Activated T-cell treated with anti-CD3 and anti-CD28 coated beads for 1 hour (primary cell): ENCODE results near the gene MPIG6B.

Experiments used
- DNase-seq: peaks from one replicate; pipeline ENCODE4 v3.0.0-alpha.2; 2020; ENCODE audit warnings: low read depth

MPIG6B gene

DNA sequence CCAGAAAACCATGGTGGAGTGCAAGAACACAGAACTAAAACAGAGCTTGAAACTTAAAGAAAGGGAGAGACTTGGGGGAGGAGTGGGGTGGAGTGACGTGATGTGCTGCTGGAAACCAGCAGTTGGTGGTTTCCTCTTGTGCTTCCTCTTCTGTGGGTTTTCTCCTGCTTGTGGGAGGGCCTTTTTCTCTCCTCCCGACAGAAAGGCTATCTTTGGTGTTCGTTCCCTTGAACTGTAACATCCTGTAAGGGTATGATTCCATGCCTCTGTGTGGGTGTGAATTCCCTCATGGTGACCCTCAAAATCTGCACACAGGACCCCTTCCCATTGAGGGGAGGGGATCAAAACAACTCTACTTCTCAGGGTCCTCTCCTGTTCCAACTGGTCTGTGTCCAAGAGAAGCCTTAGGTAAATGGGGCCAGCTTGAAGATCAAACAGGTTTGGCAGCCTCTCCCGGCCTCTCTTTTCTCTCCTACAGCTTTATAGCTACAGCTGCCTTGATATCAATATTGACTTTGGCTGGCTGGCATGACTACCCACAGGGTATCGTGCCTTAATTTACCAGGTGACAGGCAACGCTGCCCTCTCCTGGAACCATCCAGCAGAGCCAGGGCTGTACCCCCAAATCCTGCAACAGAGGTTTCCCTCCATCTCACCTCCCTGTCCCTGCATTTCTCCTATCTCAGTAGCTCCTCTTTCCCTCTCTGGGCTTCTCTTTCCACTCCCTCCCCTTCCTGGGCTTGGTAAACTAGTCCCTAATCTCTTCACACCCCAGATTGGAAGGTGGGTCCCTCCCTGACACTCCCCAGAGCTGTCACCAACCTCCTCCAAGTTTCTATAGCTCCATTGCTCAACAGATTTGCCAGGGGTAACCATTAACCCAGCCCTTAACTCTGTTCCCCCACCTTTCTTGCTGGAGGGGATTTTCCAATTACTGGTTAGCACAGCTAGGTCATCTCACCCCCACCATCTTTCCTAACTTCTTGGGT lies 15.1 kb downstream of the MPIG6B start:
- DNase-seq: peak; percentile 41

DNA sequence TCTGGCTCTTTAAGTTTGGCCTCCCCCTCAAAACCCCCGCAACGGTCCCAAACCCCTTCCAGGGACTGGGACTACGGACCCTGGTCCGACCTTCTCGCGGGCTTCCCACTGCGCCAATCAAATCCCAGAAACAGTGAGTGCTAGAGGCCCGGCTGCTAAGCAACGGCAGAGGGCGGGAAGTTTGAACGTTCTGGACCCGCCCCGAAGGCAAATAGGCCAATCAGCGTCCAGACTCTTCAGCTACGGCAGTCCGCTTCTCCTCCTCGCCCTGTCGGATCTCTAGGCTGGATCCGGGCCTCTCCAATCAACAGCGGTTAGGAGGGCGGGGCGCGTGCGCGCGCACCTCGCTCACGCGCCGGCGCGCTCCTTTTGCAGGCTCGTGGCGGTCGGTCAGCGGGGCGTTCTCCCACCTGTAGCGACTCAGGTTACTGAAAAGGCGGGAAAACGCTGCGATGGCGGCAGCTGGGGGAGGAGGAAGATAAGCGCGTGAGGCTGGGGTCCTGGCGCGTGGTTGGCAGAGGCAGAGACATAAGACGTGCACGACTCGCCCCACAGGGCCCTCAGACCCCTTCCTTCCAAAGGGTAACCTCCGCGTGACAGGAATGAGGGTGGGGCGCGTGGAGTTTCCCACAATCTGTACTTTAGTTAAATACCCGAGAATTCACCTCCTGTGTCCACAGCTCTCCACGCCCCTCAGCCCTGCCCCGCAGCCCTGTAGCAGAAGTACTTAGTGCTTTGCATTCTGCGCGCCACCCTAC lies 16.6 kb downstream of the MPIG6B start, which contains the start of gene MSH5:
TSS of gene MSH5 (plus strand) at position 367 of the 758 bp plus-strand sequence. CDS start 462 bp downstream, outside the sequence.
- DNase-seq: peak; percentile 89

DNA sequence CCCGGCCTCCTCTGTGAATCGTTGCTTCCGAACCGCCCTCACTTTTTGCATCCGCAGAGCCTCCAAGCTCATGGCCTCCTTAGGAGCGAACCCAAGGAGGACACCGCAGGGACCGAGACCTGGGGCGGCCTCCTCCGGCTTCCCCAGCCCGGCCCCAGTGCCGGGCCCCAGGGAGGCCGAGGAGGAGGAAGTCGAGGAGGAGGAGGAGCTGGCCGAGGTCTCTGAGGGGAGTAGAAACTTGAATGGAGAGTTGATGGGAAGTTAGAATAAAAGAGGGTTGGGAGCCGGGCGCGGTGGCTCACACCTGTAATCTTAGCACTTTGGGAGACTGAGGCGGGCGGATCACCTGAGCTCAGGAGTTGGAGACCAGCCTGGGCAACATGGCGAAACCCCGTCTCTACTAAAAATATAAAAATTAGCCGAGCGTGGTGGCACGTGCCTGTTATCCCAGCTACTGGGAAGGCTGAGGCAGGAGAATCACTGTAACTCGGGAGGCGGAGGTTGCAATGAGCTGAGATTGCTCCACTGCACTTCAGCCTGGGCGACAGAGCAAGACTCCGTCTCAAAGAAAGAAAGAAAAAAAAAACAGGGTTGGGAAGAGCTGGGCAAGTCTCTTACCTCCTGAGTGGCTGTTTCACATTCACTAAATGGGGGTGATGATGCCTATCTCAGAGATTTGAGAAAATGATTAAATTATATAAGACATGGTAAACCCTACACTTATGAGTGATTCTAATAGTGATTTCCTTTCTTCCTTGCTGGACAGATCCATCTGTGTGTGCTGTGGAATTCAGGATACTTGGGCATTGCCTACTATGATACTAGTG lies 17.4 kb downstream of the MPIG6B start:
- no peak for DNase-seq

DNA sequence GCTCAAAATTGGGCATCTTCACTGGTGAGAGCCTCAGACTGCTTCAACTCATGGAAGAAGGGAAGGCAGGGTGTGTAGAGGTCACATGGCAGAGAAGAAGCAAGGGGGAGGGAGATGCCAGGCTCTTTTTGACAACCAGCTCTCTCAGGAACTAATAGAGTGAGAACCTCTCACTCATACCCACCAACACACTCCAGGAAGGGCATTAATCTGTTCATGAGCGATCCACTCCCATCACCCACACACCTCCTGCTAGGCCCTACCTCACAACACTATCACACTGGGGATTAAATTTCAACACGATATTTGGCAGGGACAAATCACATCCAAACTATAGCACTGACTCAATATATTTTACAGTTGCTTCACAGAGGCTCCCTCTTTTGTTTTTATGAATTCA lies 18.6 kb downstream of the MPIG6B start:
- no peak for DNase-seq

DNA sequence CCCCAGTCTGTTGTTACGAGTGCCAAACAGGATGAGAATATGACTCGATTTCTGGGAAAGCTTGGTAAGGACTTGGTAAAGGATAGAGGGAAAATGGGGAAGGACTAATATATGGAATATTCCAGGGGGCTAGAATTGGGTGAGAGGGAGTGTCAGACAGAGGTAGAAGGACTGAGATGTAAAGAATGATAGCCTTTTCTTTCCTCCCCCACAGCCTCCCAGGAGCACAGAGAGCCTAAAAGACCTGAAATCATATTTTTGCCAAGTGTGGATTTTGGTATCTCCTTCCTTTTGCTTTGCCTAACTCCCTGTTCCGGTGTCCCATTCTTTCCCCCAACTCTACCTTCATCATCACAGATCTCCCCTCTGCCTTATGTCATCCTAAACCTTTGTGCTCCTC lies 19.7 kb downstream of the MPIG6B start:
- DNase-seq: no peak

DNA sequence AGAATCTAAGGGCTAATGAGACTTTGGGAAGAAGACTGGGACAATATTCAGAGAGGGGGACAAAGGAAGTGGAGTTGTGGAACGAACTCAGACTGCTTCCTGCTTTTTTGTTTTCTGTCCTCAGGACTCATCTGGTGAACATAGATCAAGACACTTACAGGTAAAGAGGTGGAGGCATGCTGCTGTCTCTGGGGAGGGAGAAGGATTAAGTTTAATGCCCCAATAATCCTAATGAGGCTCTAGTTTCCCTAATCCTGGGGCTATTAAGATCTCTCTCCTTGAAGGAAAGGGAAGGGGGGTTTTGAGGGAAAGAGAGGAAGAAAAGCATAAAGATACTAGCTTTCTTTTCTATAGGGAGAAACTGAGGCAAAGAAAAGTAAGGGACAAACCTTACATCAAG lies 21.2 kb downstream of the MPIG6B start:
- no peak for DNase-seq

DNA sequence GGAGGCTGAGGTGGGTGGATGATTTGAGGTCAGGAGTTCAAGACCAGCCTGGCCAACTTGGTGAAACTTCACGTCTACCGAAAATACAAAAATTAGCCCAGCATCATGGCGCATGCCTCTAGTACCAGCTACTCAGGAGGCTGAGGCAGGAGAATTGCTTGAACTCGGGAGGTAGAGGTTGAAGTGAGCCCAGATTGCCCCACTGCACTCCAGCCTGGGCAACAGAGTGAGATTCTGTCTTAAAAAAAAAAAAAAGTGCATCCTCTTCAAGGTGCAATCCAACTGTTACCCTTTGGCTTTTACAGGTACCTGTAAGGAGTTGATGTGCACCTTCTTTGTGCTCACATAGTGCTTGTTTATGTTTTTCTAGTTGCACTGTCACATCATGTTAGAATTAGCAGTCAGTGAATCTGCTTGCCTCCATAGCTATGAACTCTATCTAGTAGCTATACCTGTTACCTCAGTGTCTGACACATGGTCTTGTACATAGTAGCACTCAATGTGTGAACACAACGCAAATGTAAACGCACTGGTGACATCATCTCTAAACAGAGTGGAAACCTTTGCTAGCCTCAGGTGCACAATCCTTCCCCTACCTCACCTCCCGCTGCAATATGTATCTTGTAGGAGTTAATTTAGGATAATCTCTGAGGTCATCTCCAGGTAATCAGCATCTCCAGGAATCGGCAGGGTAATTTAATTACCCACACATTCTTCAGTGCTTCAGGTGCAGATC lies 26.3 kb downstream of the MPIG6B start:
- DNase-seq: no peak

DNA sequence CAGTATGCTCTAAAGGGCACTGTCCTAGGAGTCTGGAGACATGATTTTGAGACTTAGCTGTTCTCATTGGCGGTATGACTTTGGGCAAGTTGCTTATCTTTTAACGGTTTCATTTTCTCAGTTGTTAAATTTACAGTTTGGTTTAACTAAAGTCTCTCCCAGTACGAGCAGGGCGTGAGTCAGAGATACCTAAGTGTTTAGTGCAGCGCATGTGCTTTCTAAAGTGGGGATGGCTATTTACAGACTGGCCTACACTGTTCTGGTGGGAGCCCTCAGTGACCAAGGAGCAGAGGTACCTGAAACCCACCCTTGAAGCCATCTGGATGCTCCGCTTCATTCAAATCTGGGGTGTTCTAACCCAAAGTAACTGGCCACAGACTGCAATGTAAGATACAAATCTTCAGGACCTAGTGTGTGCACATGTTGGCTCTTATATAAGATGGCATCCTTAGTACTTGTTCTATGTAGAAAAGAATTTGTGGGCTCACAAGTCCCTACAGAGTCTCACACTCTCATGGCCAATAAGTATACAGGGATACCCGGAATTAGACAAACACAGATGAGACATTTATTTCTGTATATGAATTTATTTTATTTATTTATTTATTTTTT lies 27.3 kb downstream of the MPIG6B start:
- DNase-seq: no peak

DNA sequence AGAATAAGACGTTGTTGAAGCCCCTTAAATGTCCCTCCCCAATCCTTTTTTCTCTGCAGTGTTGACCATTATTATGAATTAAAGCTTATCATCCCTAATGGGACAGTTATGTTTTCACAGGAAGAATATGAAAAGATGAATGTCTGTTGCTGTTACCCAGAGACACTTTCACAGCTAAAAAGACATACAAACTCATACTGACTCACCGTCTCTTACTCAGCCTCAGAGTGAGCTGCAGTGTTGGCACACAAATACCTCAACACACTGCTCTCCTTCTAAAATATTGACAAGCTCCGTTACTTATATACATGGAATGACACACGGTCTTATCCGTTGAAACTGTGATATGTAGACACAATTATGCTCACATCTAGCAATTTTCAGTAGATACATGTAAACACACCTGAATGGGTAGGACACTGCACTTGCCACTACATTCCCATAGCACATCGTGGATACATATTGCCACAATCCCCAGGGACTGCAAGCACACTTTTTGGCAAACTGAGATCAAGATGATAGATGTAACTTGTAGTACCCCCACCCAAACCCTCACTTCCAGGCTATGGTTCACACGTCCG lies 29.7 kb downstream of the MPIG6B start:
- no peak for DNase-seq

DNA sequence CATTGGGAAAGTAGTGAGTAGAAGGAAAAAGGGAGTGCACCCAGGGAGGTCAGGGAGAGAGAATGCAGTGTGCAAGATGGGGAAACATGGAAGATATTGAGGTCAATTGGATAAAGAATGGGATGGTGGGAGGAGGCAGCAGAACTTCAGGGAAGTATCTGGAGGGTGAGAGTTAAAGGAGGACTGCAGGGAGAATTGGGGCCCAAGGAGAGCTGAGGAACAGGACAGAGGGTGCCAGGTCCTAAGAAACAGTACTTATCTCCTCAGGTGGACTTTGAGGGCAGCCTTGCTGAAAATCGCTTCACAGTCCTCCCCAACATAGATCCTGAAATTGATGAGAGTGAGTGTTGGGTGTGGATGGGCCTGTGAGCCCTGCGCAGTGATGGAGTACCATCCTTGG lies 35.1 kb downstream of the MPIG6B start:
- DNase-seq: no peak

DNA sequence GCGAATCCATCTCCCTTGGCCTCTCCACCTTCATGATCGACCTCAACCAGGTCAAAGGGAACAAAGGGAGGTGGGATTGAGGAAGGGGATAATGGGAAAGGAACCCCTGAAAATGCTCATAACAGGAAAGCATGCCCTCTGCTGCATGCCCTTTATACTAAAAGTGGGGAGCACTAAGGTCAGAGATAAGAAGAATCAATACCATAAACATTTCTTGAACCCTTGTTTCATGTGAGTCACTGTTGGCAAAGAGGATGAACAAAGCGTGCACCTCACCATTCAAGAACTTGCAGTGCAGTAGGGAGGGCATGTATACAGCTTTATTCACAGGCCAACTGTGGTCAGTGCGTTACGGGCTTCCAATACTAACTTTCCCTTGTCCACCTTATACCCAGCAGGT lies 37.6 kb downstream of the MPIG6B start:
- no peak for DNase-seq

DNA sequence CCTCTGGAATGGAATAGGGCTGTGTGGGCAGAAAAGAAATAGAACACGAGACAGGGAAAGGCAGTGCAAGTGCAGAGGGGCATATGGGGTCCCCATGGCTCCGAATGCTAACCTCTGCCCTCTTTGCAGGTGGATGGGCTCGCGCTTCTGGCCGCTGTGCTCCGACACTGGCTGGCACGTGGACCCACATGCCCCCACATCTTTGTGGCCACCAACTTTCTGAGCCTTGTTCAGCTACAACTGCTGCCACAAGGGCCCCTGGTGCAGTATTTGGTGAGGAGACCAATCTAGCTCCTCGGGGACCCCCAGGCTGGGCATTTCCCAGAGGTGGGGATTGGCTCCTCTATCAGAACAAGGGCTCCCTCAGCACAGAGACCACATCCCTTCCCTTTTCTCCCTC lies 38.2 kb downstream of the MPIG6B start:
- no peak for DNase-seq

DNA sequence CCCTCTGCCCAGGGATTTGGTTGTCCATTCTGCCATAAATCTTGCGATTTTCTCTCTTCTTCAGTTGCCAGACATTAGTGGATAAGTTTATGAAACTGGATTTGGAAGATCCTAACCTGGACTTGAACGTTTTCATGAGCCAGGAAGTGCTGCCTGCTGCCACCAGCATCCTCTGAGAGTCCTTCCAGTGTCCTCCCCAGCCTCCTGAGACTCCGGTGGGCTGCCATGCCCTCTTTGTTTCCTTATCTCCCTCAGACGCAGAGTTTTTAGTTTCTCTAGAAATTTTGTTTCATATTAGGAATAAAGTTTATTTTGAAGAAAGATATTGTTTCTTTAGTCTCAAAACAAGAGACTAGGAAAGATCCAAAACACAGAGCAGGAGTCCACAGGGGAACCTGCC lies 39.2 kb downstream of the MPIG6B start, which contains the start of gene SAPCD1:
TSS of gene SAPCD1 (plus strand) at position 301 of the 400 bp plus-strand sequence. CDS start 399 bp downstream, outside the sequence.
- DNase-seq: no peak

DNA sequence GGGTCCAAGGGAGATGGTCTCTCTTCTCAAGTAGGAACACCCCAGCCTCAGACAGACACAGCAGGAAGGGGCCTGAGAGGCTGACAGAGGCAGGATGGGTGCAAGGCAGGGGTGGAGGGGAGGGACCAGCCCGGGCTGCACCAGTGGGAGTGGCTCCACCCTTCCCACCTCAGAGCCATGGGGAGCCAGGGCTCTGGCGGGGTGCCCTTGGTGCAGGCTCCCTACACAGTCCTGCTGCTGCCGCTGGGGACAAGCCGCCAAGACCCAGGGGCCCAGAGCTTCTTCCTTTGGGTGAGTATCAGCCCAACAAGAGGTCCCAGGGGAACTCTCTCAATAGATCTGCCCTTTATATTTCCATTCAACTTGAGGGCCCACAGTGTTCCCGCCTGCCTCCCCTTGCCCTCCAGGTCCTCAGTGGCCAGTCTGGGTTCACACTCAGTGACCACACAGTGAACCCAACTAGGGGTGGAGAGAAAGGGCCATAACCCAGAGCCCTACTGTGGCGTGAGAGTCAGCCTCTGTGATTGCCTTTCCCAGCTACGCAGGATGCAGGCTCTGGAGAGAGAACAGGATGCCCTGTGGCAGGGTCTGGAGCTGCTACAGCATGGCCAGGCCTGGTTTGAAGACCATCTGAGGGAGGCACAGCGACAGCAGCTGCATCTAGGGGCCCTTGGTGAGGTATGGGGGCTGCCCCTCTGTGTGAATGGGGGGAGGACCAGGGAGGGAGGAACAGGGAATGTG lies 39.9 kb downstream of the MPIG6B start:
- DNase-seq: no peak

DNA sequence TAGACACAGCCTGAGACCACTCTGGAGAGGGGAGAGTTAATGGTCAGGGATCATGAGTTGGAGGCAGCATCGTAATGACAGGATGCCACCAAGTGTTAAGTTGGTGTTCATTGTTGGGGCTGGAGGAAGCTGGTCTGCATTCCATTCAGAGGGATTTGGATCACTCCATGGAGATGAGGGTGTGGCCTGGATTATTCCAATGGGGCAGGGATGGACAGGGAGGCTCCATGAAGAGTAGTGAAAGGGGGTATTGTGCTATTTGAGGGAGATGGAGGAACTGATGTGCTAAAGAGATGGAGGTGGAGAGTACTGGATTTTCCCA lies 40.4 kb downstream of the MPIG6B start:
- no peak for DNase-seq

DNA sequence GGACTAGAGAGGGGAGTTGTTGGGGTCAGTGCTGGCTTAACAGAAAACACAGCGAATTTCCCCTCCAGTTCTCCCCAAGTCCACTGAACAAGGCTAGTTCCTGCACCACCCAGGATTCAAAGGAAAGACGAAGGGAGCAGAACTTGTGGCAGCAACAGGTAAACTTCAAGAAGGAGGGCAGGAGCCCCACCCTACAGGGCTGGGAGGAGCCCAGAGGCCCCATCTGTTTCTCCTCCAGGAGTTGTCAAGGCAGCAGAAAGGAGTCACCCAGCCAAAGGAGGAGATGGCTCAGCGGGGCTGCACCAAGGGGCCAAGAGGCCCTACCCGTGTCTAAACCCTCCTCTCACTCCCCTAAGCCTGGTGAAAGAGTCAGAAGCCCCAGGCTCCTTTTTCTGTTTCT lies 41.0 kb downstream of the MPIG6B start:
- DNase-seq: no peak

DNA sequence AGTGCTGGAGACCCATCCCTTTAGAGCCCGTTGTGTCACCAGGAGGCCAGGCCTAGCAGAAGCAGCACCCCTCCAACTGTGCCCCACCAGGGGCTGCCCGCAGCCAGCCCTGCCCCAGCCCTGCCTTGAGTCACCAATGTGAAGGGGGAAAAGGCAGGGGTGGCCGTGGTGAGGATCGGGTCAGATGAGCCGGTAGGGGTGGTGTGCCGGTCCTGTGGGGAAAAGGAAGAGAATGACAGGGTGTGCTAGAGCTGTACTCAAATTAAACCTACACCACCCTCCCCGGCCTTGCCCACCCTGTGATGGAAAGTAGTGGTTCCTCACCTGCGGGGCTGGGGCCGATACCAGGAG lies 42.4 kb downstream of the MPIG6B start:
- no peak for DNase-seq

DNA sequence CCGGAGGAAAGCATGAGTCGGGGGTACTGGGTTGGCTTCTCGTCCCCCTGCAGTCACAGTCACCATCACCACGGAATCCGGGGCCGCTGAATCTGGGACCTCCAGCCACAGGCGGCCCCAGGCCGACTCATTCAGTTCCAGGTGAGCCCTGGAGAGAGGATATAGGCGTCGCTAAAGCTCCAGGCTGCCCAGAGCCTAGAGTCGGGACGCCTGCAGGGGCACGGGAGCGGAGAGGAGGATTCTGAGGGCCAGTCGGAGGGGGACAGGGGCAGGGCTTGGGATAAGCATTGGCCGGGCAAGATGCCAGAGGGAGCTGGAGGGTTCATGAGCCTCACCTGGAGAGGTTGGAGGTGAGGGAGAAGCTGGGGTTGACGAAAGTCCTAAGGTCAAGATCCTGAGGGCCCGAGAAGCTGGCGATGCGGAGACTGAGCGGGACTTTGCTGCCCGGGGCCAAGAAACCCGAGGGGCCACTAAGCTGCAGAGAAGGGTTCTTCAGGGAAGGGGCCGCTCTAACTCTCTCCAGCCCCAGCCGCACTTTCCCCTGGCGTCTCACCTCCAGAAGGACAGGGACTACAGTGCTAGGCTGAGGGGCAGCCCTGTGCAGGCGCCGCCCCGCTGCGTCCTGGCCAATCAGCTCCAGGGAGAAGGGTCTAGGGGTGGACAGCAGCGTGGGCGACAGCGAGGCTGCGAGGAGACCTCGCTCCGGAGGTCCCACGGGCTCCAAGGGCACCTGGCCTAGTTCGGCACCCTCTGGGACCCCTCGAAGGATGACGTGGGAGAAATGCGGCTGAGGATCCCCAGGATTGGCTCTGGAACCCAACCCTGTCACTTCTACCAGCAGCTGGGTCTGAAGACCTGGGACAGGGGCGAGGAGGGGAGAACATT lies 43.0 kb downstream of the MPIG6B start:
- no peak for DNase-seq

DNA sequence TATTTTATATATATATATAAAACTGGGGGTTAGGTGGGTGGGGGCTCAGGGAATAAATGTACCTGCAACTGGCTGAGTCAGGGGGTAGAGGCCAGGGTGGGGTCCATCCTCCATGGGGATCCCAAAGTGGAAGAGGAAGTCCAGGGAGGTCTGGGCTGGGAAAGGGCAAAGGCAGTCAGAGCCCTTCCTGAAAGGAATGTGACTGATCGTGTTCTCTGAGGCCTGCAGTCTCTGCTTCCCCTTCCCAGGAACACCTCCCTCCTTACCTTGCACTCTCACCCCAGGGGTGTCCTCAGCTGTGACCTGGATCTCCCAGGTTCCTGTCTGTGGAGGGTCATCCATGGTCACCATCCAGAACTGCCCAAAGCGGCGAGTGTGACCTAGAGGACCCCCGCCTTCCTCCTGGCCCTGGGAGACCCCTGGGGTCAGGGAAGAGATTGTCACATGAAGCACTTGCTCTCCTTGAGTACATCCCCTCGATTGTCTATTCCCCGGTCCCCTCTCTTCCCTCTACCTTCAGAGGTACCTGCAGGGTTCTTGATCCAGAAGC lies 44.0 kb downstream of the MPIG6B start:
- no peak for DNase-seq
